Measurements from ENCODE around the gene SPAAR. TPM values are rescaled to one million over a fixed set of nuclear protein-coding genes. Genes with fewer than 3 reads are reported as not detected.
A peak's percentile ranks its signal among the peaks of the same experiment; 100 is the strongest.

The SPAAR gene
- total RNA-seq, 1 donor from 2014 or later = not detected

GRCh38 chr9:35958104-35958837 is 49.0 kb downstream of the SPAAR start, which contains the start of gene OR2S2:
TSS of gene OR2S2 (minus strand) at chr9:35958154. CDS start at chr9:35958098, 56 bp downstream.
- no peaks in the 10 kb centered on the region for H3K9me3 Mint-ChIP-seq
- H3K4me3 Mint-ChIP-seq = no peak within 1 kb of the TSS
- no peaks in the 10 kb centered on the region for H3K4me1 Mint-ChIP-seq
- no peaks in the 10 kb centered on the region for H3K36me3 Mint-ChIP-seq (ENCODE audit: low read depth)
- peak; percentile 45 for DNase-seq
- intact Hi-C loops (cut with micrococcal nuclease) = loop anchor here (10.0 kb wide), 1 partner anchor 207 kb away; the partner anchor contains the start of gene CCIN
- H3K27ac Mint-ChIP-seq = no peak within 1 kb of the TSS
- peaks cover 24% of the 10 kb centered on the region for H3K27me3 Mint-ChIP-seq

- no peaks in the 10 kb centered on the region for H3K9me3 Mint-ChIP-seq
- no peak overlapping the region for H3K4me3 Mint-ChIP-seq
- DNase-seq = no peak
- intact Hi-C loops (cut with micrococcal nuclease) = no loop called here
- no peaks in the 10 kb centered on the region for H3K4me1 Mint-ChIP-seq
- no peaks in the 10 kb centered on the region for H3K36me3 Mint-ChIP-seq (ENCODE audit: low read depth)
- no peak overlapping the region for H3K27ac Mint-ChIP-seq
- peaks cover 24% of the 10 kb centered on the region for H3K27me3 Mint-ChIP-seq
Observed at GRCh38 chr9:35960039-35960655, 50.9 kb downstream of the SPAAR start.

Other genes starting within 250 kb of the SPAAR start
- gene ARHGEF39, start 244.3 kb upstream of the SPAAR start, total RNA-seq = 9.9 and 10.8 TPM in 2 replicates
- gene CA9, start 235.6 kb upstream of the SPAAR start, total RNA-seq = 0.52 and 0.82 TPM in 2 replicates
- gene TPM2, start 219.6 kb upstream of the SPAAR start, total RNA-seq = 3.6 and 3.8 TPM in 2 replicates
- gene TLN1, start 177.3 kb upstream of the SPAAR start, total RNA-seq = 220 and 243 TPM in 2 replicates
- gene CREB3, start 176.8 kb upstream of the SPAAR start, total RNA-seq = 27.0 and 27.6 TPM in 2 replicates
- gene GBA2, start 160.3 kb upstream of the SPAAR start, total RNA-seq = 46.7 and 50.1 TPM in 2 replicates
- gene RGP1, start 160.2 kb upstream of the SPAAR start, total RNA-seq = 16.3 and 16.7 TPM in 2 replicates
- 0.88 TPM in 1 of 2 replicates, not detected in the other for gene MSMP, start 155.2 kb upstream of the SPAAR start, total RNA-seq
- 11.3 and 15.4 TPM in 2 replicates for gene NPR2, start 117.9 kb upstream of the SPAAR start, total RNA-seq
- gene SPAG8, start 97.2 kb upstream of the SPAAR start, total RNA-seq = 0.21 and 0.52 TPM in 2 replicates
- 42.3 and 42.5 TPM in 2 replicates for gene HINT2, start 94.4 kb upstream of the SPAAR start, total RNA-seq
- not detected in 2 replicates for gene FAM221B, start 80.8 kb upstream of the SPAAR start, total RNA-seq
- gene TMEM8B, start 80.3 kb upstream of the SPAAR start, total RNA-seq = 2.0 and 2.3 TPM in 2 replicates
- not detected in 2 replicates for gene OR13J1, start 39.1 kb upstream of the SPAAR start, total RNA-seq
- gene HRCT1, start 3.3 kb upstream of the SPAAR start, total RNA-seq = not detected in 2 replicates
- gene OR2S2, start 48.7 kb downstream of the SPAAR start, total RNA-seq = not detected in 2 replicates
- 3.9 and 4.3 TPM in 2 replicates for gene RECK, start 127.4 kb downstream of the SPAAR start, total RNA-seq
- 25.5 and 25.7 TPM in 2 replicates for gene GLIPR2, start 227.2 kb downstream of the SPAAR start, total RNA-seq